Epithelial cell of prostate (primary cell): ENCODE measurements around the gene SAYSD1.

ENCODE experiments used
- DNase-seq: peaks from one replicate; pipeline ENCODE4 v3.0.0-alpha.2; 2011; ENCODE audit warnings: low read depth, low spot score
- H3K27ac ChIP-seq: fragments of 450-650 bp; 2 replicates; pipeline ENCODE4 v1.5.1; 2017; ENCODE audit warnings: mild to moderate bottlenecking

Gene SAYSD1

GRCh38 chr6:39060467-39061160, 54.4 kb downstream of the SAYSD1 start:
- no peak for DNase-seq
- H3K27ac ChIP-seq: no peak overlapping the region

DNA sequence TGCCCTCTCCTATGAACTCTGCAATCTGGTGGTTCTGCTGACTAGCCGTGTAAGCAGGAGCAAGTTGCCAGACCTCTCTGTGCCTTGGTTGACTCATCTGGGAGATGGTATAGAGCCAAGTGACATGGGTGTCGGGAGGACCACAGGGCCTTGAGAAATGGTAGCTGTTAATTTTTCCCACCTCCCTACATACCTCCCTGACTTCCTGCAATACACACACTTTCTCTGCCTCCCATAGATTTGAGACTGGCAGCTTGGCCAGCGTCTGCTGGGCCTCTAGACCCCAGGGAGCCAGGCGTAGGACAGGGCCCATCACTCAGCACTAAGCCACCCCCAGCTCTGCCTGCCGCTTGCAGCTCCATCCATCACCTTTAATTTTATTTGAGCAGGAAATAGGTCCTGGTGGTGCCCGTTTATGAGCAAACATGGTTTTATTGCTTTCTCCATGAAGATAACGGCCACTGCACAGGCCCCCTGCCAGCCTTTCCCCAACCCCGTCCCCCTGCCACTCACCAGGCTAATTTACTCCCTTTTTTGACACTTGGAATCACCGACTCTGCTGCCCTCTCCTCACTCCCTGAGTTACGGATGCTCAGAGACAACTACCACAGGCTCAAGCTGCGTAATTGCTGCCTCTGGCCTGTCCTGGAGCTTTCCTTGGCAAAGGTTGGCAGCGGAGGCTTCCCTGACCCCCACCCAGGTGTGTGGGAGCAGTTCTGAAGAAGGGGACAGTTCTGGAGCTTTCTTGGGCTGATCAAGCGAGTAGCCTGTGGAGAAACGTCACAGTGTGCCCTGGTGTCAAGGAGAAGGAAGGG, 55.3 kb downstream of the SAYSD1 start:
- H3K27ac ChIP-seq: no peak overlapping the region
- no peak for DNase-seq

- H3K27ac ChIP-seq: no peak overlapping the region
- no peak for DNase-seq
Observed at GRCh38 chr6:39058471-39059147, 56.4 kb downstream of the SAYSD1 start.

DNA sequence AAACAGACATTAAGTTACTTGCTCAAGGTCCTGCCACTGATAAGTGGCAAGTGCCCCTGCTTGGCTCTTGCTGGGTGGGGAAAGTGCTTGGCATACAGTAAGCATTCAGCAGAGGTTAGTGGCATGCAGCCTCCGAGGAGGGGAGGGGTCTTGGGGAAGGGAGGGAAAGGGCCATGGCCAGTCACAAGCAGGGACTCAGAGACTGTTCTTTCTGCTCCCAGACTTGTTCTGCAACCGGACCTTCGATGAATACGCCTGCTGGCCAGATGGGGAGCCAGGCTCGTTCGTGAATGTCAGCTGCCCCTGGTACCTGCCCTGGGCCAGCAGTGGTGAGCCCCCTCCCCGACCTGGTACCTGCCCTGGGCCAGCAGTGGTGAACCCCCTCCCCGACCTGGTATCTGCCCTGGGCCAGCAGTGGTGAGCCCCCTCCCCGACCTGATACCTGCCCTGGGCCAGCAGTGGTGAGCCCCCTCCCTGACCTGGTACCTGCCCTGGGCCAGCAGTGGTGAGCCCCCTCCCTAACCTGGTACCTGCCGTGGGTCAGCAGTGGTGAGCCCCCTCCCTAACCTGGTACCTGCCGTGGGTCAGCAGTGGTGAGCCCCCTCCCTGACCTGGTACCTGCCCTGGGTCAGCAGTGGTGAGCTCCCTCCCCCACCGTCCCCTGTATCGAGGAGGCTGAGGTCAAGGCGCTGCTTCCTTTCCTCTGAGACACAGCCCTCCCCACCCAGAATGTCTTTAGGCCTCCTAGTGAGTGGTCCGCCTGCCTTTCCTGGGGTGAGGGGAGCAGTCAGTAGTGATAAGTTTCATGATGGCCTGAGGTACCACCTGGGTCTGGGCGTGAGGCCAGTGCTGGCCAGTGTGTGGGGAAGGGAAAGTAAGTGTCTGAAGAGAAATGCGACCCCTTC, 57.5 kb downstream of the SAYSD1 start:
- no peak for DNase-seq
- H3K27ac ChIP-seq: no peak overlapping the region

DNA sequence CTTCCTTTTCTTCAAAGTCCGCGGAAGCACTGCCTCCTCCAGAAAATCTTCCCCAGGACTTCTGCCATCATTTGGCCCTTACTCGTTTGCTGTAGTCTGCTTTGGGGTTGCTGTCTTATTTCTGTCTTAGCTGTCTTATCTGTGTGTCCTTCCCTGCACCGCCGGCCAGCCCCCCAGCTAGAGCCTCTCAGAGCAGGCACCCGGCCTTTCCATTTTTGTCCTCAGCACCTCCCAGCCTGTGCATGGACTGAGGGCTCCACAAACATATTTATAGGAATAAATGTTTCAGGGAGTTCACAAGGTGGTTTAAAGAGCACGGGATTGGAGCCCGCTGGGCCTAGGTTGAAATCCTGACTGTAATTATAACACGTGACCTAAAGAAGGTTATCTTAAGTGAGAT, 58.3 kb downstream of the SAYSD1 start:
- no peak for DNase-seq
- H3K27ac ChIP-seq: no peak overlapping the region

DNA sequence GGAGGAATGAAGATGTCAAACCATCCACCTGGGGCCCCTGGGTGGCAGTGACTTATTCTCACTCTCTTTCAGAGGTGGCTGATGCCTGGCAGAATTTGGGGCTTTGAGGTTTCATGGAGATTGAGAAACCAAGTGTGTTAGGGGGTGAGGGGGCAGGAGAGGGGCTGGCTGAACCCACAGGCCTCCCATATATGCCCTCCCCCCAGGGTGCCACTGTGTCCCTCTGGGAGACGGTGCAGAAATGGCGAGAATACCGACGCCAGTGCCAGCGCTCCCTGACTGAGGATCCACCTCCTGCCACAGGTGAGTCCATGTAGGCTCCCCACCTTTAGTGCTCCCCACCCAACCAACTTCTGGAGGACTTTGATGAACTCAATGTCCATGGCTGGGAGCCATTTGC, 58.8 kb downstream of the SAYSD1 start:
- no peak overlapping the region for H3K27ac ChIP-seq
- no peak for DNase-seq

GRCh38 chr6:39055661-39056060, 59.3 kb downstream of the SAYSD1 start:
- no peak overlapping the region for H3K27ac ChIP-seq
- DNase-seq: no peak

- no peak overlapping the region for H3K27ac ChIP-seq
- DNase-seq: no peak
Observed at GRCh38 chr6:39054577-39055142, 60.3 kb downstream of the SAYSD1 start.
